ENCODE data around the gene FAM227B.
"Not testable (repeated sequence)": the region's sequence is repeated elsewhere in the genome, so short reads cannot be mapped to it uniquely, and the experiment has no call there.

The FAM227B gene

DNA sequence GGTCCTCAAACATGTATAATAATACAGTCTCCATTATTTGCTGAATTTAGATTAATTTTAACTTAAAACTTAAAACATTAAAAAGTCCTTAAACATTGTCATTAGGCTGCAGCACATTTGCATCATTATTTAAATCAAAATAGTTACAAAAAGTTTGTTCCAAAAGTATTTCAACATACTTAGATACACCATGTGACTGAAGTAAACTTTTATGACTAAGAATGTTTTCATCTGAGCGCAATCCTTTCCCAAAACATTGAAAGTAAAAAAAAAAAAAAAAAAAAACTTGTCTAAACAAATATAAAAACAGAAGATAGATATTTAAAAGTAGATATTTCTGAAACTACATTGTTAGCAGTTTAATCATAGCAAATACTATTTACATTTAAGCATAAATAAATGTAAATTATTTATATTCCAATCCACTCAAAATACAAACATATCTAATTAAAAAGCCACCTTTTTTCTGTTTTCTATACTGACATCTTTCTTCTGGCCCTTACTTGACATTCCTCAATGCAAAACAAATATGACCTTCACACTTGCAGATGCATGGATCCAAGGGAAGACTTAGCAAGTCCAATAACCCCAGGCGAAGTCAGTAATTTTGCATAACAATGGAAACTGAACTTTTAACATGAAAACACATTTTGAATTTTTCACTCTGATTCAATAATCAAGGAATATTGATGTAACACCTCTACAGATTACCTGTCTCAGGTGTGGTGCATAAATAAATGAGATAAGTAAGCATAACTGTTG lies 10.3 kb downstream of the FAM227B start:
- no peak for DNase-seq

DNA sequence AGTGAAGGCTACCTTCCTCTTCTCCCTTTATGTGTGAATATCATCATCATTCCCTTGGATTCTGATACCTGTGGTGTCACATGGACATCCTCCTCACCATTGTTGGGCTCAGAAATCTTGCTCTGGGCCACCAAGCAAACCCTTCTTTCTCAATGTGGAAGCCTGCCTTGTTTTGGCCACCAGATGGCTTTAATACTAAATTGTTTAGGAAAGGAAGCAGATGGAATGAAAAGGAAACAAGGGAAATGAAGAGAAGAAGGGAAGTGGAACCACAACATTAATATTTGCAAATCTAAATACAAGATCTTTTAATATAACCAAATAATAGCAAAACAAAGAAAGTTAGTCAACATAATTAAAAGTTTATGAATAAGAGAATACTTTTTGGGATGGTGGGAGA lies 14.0 kb downstream of the FAM227B start:
- DNase-seq, result no peak

DNA sequence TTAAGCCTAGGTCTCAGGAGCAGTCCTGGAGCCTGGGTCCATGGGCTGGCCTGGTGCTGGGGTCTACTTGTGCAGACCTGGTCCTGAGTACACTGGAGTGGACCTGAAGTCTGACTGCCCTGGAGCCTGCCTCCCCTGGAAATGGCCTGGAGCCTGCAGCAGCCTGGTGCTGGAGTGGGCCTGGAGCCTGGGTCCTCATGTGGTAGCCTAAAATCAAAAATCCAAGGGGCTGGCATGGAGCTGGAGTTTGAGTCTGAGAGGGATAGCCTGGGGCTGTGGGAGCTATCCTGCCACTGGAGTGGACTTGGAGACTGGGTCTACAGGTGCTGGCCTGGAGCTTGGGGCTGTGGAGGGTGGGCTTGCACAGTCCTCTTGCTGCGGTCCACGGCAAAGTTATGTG lies 15.0 kb downstream of the FAM227B start:
- no peak for DNase-seq

DNA sequence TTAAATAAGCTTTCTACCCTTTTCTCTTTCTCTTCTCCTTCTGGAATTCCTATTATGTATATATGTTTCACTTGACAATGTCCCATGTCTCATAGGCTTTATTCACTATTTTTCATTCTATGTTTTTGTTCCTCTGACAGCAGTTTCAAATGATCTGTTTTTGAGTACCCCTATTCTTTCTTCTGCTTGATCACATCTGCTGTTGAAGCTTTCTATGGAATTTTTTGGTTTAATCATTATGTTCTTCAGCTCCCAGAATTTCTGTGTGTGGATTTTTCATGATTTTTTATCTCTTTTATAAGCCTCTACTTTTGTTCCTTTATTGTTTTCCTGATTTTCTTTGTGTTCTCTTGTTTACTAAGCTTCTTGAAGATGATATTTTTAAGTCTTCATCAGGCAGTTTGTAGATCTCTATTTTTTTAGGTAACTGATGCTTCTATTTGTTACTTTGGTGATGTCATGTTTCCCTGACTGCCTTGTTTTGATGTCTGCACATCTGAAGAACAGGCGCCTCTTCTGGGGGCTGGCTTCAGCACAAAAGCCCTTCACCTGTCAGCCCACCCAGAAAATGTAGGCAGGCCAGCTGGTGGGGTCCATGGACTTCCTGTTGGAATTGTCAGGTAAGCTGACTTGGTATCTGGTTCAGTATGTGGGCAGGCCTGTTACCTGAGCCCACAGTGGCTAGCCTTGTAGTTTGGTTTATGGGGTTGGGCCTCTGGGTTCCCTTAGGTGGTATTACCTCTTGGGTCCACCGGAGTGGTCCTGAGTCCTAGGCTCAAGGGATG lies 15.8 kb downstream of the FAM227B start:
- DNase-seq, result no peak

DNA sequence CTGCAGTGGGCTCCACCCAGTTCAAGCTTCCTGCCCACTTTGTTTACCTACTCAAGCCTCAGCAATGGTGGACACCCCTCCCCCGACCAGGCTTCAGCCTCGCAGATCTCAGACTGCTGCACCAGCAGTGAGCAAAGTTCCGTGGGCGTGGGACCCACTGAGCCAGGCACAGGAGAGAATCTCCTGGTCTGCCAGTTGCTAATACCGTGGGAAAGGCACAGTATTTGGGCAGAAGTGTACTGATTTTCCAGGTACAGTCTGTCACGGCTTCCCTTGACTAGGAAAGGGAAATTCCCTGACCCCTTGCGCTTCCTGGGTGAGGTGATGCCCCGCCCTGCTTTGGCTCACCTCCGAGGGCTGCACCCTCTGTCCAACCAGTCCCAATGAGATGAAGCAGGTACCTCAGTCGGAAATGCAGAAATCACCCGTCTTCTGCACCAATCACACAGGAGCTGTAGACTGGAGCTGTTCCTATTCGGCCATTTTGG lies 27.7 kb downstream of the FAM227B start:
- not testable (repeated sequence) for DNase-seq

DNA sequence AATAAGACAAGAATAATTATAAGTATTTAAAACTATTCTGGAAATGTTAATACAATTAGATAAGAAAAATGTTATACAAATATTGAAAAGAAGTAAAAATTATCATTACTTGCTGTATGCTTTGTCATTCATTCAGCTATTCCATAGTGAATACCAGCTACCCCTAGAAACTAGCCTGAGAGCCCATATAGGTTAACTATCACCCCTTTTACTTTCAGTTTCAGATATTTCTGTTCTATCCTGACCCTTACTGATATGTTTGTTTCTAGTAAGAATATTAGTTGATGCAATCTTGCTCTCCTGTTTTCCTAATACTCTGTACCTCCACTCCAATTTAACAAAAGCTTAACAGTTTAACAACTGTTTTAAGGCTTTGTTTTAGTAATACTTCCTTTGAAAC lies 31.6 kb downstream of the FAM227B start:
- no peak for DNase-seq

DNA sequence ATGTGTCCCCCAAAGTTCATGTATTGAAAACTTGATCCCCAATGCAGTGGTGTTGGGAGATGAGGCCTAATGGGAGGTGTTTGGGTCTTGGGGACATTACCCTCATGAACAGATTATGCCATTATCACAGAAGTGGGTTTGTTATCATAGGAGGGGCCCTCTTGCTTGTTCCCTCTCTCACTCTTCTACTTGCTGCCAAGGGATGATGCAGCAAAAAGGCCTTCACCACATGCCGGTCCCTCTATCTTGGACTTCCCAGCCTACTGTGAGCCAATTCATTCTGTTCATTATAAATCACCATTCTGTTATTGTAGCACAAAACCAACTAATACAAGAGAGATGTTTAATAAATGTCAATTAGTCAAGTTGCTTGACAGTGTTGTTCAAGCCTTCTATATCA lies 47.2 kb downstream of the FAM227B start:
- DNase-seq, result no peak

DNA sequence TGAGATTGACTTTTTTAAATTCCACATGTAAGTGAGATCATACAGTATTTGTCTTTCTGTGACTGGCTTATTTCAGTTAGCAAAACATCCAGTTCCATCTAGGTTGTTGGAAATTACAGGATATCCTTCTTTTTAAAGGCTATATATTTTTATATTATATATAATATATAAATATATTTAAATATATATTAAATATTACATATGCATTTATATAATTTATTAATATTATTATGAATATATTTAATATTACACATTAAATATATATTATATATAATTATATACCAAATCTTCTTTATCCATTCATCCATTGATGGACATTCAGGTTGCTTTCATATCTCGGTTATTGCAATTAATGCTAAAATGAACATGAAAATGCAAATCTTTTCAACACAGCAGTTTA lies 49.9 kb downstream of the FAM227B start:
- DNase-seq, result no peak

DNA sequence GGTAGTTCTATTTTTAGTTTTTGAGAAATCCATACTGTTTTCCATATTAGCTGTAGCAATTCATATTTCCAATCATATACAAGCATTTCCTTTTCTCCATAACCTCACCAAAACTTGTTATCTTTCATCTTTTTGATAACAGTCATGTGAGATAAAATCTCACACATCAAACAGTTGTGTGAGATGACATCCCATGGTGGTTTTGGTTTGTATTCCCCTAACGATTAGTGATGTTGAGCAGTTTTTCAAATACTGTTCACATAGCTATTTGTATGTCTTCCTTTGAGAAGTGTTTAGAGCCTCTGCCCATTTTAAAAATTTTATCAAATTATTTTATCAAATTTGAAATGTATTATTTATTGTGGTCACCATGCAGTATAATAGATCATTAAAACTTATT lies 50.4 kb downstream of the FAM227B start:
- DNase-seq, result no peak

DNA sequence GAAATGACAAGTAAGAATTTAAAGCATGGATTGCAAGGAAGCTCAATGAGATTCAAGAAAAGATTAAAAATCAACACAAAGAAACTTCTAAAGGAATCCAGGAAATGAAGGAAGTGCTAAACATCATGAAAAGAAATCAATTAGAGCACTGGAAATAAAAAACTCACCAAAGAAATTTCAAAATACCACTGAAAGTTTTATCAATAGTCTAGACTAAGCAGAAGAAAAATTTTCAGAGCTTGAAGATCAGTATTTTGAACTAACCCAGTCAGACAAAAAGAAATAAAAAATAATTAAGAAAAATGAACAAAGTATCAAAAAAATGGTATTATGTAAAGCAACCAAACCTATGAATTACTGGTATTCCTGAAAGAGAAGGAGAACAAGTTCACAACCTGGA lies 60.6 kb downstream of the FAM227B start:
- DNase-seq, result no peak

DNA sequence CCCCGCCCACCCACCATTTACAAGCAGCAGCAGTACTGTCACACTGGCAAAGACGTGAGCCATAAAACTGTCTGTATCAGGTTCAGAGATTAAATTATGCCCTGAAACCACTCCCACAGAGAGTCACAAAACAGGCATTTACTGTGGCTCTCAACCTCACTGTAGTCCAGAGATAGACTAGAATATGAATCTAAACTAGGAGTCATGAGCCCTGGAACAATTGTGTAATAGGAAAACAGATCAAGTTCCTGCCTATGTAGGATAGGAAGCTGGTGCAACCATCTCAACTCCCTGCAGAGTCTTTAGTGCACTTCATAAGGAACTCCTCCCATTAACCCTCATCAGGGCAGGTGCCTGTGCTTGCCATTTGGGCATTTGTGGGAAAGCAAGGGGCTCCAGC lies 61.7 kb downstream of the FAM227B start:
- peak in 1 of 2 donors; percentile 6 for DNase-seq

DNA sequence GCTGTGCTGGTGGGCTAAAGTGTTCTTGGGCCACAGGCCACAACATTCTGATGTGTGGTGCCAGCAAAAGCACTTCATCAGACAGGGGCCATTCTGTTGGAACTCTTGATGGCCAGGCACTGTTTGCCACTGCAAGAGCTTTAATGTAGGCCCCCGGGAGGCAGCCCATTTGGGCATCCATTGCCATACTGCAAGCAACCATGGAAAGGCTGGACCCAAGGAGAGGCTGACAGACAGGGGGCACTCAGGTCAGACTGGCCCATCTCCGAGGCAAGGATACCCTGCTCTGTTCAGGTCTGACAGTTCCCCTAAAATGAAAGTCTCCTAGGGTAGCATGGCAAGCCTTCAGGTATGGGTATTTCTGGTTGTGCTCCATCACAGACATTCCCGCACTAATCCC lies 64.2 kb downstream of the FAM227B start:
- no peak for DNase-seq

DNA sequence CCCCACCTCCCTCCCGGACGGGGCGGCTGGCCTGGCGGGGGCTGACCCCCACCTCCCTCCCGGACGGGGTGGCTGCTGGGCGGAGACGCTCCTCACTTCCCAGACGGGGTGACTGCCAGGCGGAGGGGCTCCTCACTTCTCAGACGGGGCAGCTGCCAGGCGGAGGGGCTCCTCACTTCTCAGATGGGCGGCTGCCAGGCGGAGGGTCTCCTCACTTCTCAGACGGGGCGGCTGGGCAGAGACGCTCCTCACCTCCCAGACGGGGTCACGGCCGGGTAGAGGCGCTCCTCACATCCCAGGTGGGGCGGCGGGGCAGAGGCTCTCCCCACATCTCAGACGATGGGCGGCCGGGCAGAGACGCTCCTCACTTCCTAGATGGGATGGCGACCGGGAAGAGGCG lies 70.3 kb downstream of the FAM227B start:
- DNase-seq, result not testable (repeated sequence)

DNA sequence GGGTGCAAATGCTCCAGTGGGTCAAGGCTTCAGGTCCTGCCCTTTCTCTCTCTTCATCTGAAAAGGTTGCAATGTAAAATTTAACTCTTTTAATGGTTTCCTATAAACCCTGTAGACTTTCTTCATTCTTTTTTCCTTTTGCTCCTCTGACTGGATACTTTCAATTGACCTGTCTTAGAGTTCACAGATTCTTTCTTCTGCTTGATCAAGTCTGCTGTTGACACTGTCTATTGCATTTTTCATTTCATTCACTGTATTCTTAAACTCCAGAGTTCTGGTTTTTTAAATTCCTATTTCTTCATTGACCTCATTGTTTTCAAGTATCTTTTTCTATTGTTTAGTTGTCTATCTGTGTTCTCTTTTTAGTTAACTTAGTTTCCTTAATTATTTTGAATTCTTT lies 82.1 kb downstream of the FAM227B start:
- DNase-seq, result no peak

DNA sequence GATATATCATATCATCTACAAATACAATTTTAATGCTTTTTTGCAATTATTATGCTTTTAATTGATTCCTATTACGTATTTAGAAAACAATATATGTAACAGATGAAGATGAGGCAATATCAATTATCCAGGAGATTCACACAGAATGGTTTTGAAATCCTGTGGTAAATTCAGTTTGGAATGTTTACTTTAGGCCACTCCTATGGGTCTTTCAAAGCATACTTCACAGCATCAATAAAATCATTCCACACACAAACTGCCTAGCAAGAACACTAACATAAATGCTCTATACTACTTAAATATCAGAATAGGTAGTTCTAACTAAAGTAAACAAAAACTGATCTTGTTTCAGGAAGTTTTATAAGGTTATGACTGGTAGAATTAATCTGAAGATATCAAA lies 90.5 kb downstream of the FAM227B start:
- DNase-seq, result no peak

DNA sequence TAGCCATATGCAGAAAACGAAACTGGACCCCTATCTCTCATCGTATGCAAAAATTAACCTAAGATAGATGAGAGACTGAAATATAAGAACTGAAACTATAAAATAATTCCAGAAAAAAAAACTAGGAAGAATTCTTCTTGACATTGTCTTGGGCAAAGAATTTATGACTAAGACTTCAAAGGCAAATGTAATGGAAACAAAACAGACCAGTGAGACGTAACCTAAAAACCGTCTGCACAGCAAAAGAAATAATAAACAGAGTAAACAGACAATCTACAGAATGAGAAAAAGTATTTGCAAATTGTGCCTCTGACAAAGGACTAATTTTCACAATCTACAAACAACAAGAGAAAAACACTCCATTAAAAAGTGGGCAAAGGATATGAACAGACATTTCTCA lies 92.3 kb downstream of the FAM227B start:
- DNase-seq, result no peak

DNA sequence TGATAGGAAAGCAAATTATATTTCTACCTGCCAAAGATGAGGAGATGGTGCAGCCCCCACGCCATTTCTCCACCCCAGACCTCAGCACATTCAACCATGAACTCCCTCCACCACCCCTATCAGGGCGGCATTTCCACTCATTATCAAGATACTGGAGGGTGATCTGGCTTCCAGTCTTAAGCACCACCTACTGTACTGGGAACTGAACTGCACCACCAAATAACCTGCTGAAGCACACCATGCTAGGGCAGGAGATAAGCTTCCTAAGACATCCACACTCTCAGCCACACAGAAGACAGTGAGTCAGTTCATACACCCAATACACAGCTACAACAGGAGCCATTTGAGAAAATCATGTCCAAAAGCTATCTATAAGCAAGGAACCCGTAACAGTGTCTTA lies 98.8 kb downstream of the FAM227B start:
- DNase-seq, result no peak

DNA sequence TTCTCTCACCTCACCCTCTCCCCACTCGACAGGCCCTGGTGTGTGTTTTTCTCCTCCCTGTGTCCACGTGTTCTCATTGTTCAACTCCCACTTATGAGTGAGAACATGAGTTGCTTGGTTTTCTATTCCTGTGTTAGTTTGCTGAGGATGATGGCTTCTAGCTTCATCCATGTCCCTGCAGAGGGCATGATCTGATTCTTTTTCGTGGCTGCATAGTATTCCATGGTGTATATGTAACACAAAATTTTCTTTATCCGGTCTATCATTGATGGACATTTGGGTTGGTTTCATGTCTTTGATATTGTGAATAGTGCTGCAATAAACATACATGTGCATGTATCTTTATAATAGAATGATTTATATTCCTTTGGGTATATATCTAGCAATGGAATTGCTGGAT lies 107.9 kb downstream of the FAM227B start:
- DNase-seq, result not testable (repeated sequence)

DNA sequence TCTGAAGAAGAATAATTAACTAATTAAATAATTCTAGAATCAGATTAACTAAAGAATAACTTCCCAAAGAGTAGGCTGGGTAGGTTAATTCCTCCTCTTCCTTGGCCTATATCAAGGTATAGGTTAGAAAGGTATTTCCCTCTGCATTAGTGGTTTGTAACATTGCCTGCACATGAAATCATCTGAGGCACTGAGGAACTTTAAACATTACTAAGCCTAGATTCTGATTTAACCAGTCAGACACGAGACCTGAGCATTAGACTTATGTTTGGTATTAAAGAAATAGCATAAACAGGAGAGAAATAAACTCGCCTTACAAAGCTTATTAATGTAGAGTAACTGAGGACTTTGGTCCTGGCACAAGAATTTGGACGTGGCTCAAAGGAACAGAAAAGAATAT lies 113.4 kb downstream of the FAM227B start:
- no peak for DNase-seq

DNA sequence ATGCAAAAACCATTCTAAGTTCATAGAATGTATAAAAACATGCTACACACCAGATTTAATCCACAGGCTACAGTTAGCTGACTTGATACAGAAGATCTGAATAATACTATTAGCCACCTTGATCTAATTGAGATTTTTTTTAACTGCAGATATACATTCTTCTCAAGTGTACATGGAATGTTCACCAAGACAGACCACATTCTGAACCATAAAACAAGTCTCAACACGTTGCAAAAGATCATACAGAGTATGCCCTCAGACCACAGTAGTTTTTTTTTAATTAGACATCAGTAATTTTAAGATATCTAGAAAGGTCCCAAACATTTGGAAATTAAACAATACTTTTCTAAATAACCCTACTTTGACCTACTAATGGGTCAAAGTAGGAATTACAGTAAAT lies 114.3 kb downstream of the FAM227B start:
- DNase-seq, result no peak

DNA sequence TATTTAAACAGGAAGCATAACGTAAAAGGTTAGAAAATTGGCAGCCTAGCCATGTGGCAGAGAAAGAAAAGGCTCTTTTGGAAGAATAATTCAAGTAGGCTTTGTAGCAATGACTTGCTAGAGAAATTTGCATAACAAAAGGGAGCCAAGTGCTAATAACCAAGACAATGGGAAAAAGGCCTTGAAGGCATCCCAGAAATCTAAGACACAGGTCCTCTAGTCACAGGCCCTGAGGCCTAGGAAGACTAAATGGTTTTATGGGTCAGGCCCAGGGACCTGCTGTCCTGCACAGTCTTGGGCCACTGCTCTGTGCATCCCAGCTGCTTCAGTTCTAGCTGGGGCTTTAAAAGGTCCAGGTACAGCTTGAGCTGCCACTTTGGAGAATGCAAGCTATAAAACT lies 119.0 kb downstream of the FAM227B start:
- no peak for DNase-seq

DNA sequence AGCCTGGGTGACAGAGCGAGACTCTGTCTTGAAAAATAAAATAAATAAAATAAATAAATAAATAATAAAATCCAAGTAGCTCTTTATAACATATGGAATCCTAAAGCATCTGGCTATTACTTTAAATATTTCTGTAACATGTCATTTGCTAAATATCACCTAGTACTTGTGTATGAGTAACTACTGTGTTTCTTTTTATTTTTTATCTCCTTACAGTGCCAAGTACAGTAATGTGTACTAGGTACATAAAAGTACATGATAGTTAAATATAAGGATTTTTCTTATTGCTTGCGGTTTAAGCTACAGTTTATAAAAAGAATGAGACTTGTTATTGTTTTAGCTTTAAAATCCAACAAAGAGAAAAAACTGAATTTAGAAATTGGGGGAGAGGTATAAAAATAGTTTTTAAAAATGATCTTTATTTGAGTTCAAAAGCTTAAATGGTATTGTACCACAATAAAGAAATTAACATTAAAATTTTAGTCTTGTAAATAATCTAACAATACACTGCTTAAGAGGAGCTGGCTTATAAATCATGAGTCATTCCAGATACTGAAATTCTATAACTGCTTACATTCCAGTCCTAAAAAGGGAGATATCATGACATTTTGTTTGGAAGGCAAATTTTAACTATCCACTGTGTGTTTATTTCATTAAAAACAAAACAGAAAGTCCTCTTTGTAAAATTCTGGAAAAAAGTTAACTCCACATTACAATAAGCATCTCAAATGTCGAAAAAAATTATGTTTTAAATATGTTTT lies 124.4 kb downstream of the FAM227B start:
- DNase-seq, result no peak

DNA sequence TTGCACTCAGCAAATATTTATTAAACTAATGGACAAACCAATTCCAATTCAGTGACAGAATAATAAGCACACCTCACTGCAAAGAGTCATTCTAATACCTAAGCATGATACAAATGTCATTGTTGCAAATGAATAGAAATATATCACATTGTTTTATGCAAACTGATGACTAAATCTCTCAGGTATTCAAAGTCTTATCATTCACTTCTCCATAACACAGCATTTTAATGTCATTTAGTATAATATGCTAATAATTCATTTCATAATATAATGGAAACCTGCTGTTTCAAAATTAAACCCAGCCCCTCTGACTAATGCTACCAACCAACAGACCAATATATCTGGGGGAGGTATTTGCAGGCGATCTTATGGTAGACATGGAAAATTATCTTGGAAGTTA lies 125.8 kb downstream of the FAM227B start:
- DNase-seq, result no peak
